AG09309 (cell line): ENCODE results near the gene ANTKMT.
A peak's percentile ranks its signal among the peaks of the same experiment; 100 is the strongest.

Experiments used
- DNase-seq: peaks from one replicate; pipeline ENCODE4 v3.0.0-alpha.2; 2010; ENCODE audit warnings: low read depth
- H3K4me3 ChIP-seq: 2 replicates; pipeline ENCODE4 v1.5.1; 2011; ENCODE audit warnings: mild to moderate bottlenecking, low read depth, low read length, moderate library complexity; ENCODE audit not compliant: control insufficient read depth
- CTCF ChIP-seq: IDR thresholded peaks from 2 replicates; pipeline ENCODE4 v1.5.1; 2011; ENCODE audit warnings: mild to moderate bottlenecking, low read depth, low read length, inconsistent platforms; ENCODE audit not compliant: insufficient read depth, control insufficient read depth; ENCODE audit errors: missing control alignments

Gene ANTKMT

GRCh38 chr16:714079-714478 is 6.9 kb upstream of the ANTKMT start:
- TF ChIP-seq CTCF: no peak
- H3K4me3 ChIP-seq: no peak overlapping the region
- no peak for DNase-seq

- no peak for TF ChIP-seq CTCF
- peak within 1 kb of the TSS; percentile 54 for H3K4me3 ChIP-seq
- DNase-seq: no peak
These were observed 6.1 kb upstream of the ANTKMT start, which contains the start of gene METRN for GRCh38 chr16:714558-715476. Gene METRN (plus strand): TSS chr16:715118. CDS start chr16:715290, 172 bp downstream.

- TF ChIP-seq CTCF: peak; percentile 2
- peak overlapping the region; percentile 54 for H3K4me3 ChIP-seq
- DNase-seq: no peak
These were observed 5.3 kb upstream of the ANTKMT start for GRCh38 chr16:715477-716199.

- peak overlapping the region; percentile 54 for H3K4me3 ChIP-seq
- DNase-seq: no peak
These were observed 4.8 kb upstream of the ANTKMT start for GRCh38 chr16:716200-716568.

GRCh38 chr16:716768-717325 is 4.1 kb upstream of the ANTKMT start:
- H3K4me3 ChIP-seq: no peak overlapping the region
- no peak for TF ChIP-seq CTCF

More at GRCh38 chr16:716200-716568, 4.8 kb upstream of the ANTKMT start:
- TF ChIP-seq CTCF: no peak

GRCh38 chr16:717450-718245 is 3.3 kb upstream of the ANTKMT start:
- H3K4me3 ChIP-seq: no peak overlapping the region
- TF ChIP-seq CTCF: no peak
- DNase-seq: no peak

More at GRCh38 chr16:716768-717325, 4.1 kb upstream of the ANTKMT start:
- no peak for DNase-seq
